WTC11 (cell line): ENCODE measurements around the gene LEAP2.

Source experiments
- CTCF ChIP-seq: fragments of 200-600 bp; IDR thresholded peaks from 2 replicates; pipeline ENCODE4 v1.8.0; 2022; ENCODE audit warnings: antibody characterized with exemption
- E2F4 ChIP-seq: sonication (generic); formaldehyde crosslinking; IDR thresholded peaks from 2 replicates; pipeline ENCODE4 v1.8.1; 2022; ENCODE audit warnings: low read depth, mild to moderate bottlenecking, moderate library complexity, missing genetic modification reagents, borderline replicate concordance
- HMGXB4 ChIP-seq: sonication (generic); formaldehyde crosslinking; IDR thresholded peaks from 2 replicates; pipeline ENCODE4 v1.8.1; 2023; ENCODE audit warnings: mild to moderate bottlenecking, moderate library complexity, missing genetic modification reagents
- TP53 ChIP-seq: sonication (generic); formaldehyde crosslinking; IDR thresholded peaks from 2 replicates; pipeline ENCODE4 v1.8.1; 2023; ENCODE audit warnings: mild to moderate bottlenecking, missing genetic modification reagents
- ZNF121 ChIP-seq: sonication (generic); formaldehyde crosslinking; IDR thresholded peaks from 2 replicates; pipeline ENCODE4 v1.8.0; 2023; ENCODE audit warnings: missing genetic modification reagents
- ZNF425 ChIP-seq: fragments of 250-450 bp; sonication (Bioruptor Pico); conservative IDR thresholded peaks from 2 replicates; pipeline ENCODE4 v1.9.0; 2021; ENCODE audit warnings: mild to moderate bottlenecking

GRCh38 chr5:132887283-132887682 lies 13.8 kb downstream of the LEAP2 start:
- TF ChIP-seq CTCF (no peak), TP53 (CRISPR knock-in tag) (no peak), ZNF121 (no peak), HMGXB4 (no peak), ZNF425 (CRISPR knock-in tag) (no peak), E2F4 (CRISPR knock-in tag) (no peak)
